BJ (cell line): ENCODE data around the gene MFAP4. TPM values are rescaled to one million over a fixed set of nuclear protein-coding genes. Genes with fewer than 3 reads are reported as not detected.

ENCODE experiments used
- CTCF ChIA-PET: fragments of 350-600 bp; formaldehyde crosslinking; extraction: SDS; loops from one replicate; lab custom pipeline; 2021; ENCODE audit warnings: antibody characterized with exemption, inconsistent platforms; lab: Yijun Ruan, JAX
- POLR2A ChIA-PET: fragments of 300-600 bp; sonication (Branson Sonifier 250); formaldehyde crosslinking; extraction: SDS; loops from one replicate; lab custom pipeline; 2021; ENCODE audit warnings: antibody characterized with exemption; lab: Charles Lee
- DNase-seq: peaks from one replicate; pipeline ENCODE4 v3.0.0-alpha.2; 2011; ENCODE audit warnings: low read depth
- H3K27me3 ChIP-seq: 2 replicates; pipeline ENCODE4 v1.6.0; 2011; ENCODE audit warnings: low read length; ENCODE audit not compliant: control insufficient read depth, insufficient read depth
- H3K36me3 ChIP-seq: 2 replicates; pipeline ENCODE4 v1.5.1; 2011; ENCODE audit warnings: low read length; ENCODE audit not compliant: control insufficient read depth, insufficient read depth
- H3K4me3 ChIP-seq: 2 replicates; pipeline ENCODE4 v1.5.1; 2011; ENCODE audit warnings: low read depth, mild to moderate bottlenecking, control low read depth, low read length
- polyA plus RNA-seq: library from polyadenylated mRNA; depleted of rRNA; stranded (reverse); fragments of >200 nt; gene quantifications from 2 replicates; pipeline ENCODE4 v1.2.3, GENCODE V29; 2011
- TF ChIP-seq, protein P1 (sequence below): IDR thresholded peaks from 2 replicates; pipeline ENCODE4 v1.5.1; 2011; ENCODE audit warnings: low read depth, mild to moderate bottlenecking, control low read depth, inconsistent platforms, low read length, moderate library complexity; ENCODE audit not compliant: insufficient read depth

Gene MFAP4
- polyA plus RNA-seq, 1 experiment: 86.8 TPM

DNA sequence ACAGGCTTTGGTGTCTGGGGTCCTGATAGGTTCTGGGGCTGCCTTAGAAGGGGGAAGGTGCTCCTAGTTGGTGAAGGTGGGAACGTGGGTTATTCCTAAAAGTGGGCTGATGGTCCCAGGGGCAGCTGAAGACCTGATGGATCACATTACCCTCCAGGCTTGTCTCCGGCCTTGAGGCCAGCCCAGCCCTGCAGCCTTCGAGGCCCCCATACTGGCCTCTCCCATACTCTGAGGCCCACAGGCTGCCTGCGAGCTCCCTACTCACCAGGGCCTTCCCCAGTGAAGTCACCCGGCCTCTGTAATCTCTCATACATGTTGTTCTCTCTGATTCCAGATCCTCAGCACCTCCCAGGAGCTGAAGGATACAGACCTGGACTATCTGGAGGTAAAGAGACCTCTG lies 26.8 kb upstream of the MFAP4 start:
- ChIA-PET POLR2A (no interaction called here), CTCF (interaction anchor here (0.6 to 1.1 kb wide), 3 partner anchors 51 to 138 kb away, joined by 3 read pairs; partner anchors contain the start of gene B9D1)
- no peak overlapping the region for H3K4me3 ChIP-seq
- TF ChIP-seq, protein P1, sequence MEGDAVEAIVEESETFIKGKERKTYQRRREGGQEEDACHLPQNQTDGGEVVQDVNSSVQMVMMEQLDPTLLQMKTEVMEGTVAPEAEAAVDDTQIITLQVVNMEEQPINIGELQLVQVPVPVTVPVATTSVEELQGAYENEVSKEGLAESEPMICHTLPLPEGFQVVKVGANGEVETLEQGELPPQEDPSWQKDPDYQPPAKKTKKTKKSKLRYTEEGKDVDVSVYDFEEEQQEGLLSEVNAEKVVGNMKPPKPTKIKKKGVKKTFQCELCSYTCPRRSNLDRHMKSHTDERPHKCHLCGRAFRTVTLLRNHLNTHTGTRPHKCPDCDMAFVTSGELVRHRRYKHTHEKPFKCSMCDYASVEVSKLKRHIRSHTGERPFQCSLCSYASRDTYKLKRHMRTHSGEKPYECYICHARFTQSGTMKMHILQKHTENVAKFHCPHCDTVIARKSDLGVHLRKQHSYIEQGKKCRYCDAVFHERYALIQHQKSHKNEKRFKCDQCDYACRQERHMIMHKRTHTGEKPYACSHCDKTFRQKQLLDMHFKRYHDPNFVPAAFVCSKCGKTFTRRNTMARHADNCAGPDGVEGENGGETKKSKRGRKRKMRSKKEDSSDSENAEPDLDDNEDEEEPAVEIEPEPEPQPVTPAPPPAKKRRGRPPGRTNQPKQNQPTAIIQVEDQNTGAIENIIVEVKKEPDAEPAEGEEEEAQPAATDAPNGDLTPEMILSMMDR: no peak
- H3K36me3 ChIP-seq: no peaks in the 10 kb centered on the region
- no peak for DNase-seq
- H3K27me3 ChIP-seq: no peaks in the 10 kb centered on the region

DNA sequence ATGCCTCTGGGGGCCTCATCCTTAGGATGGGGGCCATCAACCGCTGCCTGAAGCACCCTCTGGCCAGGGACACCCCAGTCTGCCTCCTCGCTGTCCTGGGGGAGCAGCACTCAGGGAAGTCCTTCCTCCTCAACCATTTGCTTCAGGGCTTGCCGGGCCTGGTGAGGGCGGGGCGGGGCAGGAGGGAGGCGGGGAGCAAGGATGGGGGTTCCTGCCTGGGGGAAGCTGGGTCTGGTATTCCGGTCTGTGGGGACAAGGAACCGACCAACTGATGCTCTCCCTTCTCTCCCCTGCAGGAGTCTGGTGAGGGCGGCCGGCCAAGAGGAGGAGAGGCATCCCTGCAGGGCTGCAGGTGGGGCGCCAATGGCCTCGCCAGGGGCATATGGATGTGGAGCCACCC lies 26.0 kb upstream of the MFAP4 start:
- DNase-seq: no peak
- TF ChIP-seq, protein P1: no peak
- Histone ChIP-seq H3K27me3 (no peaks in the 10 kb centered on the region), H3K36me3 (no peaks in the 10 kb centered on the region), H3K4me3 (no peak overlapping the region)
- ChIA-PET POLR2A (no interaction called here), CTCF (interaction anchor here (0.6 to 1.3 kb wide), 2 partner anchors 19 to 50 kb away, joined by 3 read pairs; partner anchors contain the start of gene B9D1)

DNA sequence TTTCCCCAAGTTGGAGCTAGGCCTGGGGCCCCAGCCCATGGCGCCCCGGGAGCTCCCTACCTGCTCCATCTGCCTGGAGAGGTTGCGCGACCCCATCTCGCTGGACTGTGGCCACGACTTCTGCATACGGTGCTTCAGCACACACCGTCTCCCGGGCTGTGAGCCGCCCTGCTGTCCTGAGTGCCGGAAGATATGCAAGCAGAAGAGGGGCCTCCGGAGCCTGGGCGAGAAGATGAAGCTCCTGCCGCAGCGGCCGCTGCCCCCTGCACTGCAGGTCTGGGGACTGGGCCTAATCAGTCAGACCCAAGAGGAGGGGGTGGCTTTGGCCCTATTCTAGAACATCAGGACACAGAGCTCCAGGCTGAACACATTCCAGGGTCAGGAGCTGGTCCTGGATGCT lies 25.5 kb upstream of the MFAP4 start:
- Histone ChIP-seq H3K36me3 (no peaks in the 10 kb centered on the region), H3K4me3 (no peak overlapping the region), H3K27me3 (no peaks in the 10 kb centered on the region)
- TF ChIP-seq, protein P1: no peak
- no peak for DNase-seq
- ChIA-PET POLR2A (no interaction called here), CTCF (interaction anchor here (0.6 to 1.7 kb wide), 3 partner anchors 19 to 50 kb away, joined by 3 read pairs; partner anchors contain the start of gene B9D1)

DNA sequence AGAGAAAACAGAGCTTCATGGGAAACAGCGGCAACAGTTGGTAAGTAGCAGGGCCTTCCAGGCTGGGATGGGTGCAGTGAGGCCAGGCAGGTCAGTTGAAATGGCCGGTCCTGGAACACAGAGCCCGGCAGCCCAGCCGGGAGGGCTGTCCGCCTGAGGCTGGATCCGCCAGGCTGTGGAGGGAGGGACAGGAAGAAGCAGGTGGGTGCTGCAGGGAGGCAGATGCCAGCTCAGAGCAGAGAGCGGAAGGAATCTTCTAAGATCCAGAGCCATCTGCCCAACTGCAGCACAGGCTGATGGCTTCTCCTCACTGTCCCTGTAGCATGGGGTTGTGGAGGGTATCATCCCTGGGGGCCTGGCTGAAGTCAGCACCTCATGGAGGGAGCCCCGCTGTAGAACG lies 24.6 kb upstream of the MFAP4 start:
- DNase-seq: no peak
- H3K36me3 ChIP-seq: no peaks in the 10 kb centered on the region
- CTCF ChIA-PET: interaction anchor here (1.7 kb wide), 1 partner anchor 23 kb away, joined by 3 read pairs; no protein-coding TSS in a partner anchor

DNA sequence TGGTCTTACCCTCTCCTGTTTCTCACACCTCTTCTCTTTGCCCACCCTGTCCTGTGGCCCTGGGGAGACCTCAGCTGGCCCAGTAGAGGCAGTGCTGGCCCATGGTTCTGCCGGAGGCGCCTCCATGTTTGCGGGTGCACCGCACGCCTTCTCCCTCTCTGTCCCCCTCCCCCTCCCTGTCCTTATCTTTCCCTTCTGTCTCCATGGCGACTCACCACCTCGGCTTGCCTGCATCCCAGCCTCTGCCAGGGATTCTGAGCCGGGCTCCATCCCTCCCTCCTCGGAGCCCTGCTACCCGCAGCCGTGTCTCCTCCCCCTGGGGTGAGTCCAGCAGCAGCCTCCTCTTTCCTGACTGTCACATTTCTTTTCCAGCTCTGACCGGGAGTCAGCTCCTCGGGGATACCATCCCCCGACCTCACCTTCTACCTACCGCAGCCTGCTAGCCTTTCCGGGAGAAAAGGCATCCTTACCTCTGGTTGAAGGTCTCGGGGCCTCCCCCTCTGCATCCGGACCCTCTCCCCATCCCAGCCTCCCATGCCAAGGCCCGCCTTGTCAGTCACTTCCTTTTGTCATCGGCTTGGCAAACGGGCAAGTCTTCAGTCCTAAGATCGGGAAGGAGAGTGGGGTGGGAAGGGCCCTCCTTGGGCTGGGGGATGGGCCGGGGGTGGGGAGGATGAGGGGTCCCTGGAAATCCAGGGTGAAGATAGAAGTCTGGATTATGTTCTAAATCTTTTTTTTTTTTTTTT lies 24.1 kb upstream of the MFAP4 start, which contains the start of gene RNF112:
Gene RNF112 (plus strand): TSS at position 358 of the 746 bp plus-strand sequence. CDS start 177 bp downstream, at position 535.
- TF ChIP-seq, protein P1: no peak
- H3K4me3 ChIP-seq: no peak within 1 kb of the TSS
- no peak for DNase-seq
- H3K36me3 ChIP-seq: no peaks in the 10 kb centered on the region
- POLR2A ChIA-PET: no interaction called here
- no peaks in the 10 kb centered on the region for H3K27me3 ChIP-seq
- CTCF ChIA-PET: interaction anchor here (1.4 to 1.7 kb wide), 2 partner anchors 22 to 26 kb away, joined by 3 to 6 read pairs; no protein-coding TSS in a partner anchor

More for the DNA sequence above, 24.6 kb upstream of the MFAP4 start:
- Histone ChIP-seq H3K27me3 (no peaks in the 10 kb centered on the region), H3K4me3 (no peak overlapping the region)
- TF ChIP-seq, protein P1: no peak
- POLR2A ChIA-PET: no interaction called here
